Activated T-cell treated with anti-CD3 and anti-CD28 coated beads, Interleukin-2, amount 50 U/mL, for 1 hour (primary cell): Measurements from ENCODE around the gene ADAMTS9.

Experiments used
- DNase-seq: peaks from one replicate; pipeline ENCODE4 v3.0.0-alpha.2; 2020

ADAMTS9 gene

GRCh38 chr3:64616953-64617352, 70.8 kb downstream of the ADAMTS9 start:
- DNase-seq: no peak

GRCh38 chr3:64612916-64613526, 74.8 kb downstream of the ADAMTS9 start:
- no peak for DNase-seq

GRCh38 chr3:64612082-64612860, 75.5 kb downstream of the ADAMTS9 start:
- no peak for DNase-seq

GRCh38 chr3:64608741-64609140, 79.1 kb downstream of the ADAMTS9 start:
- no peak for DNase-seq

GRCh38 chr3:64607032-64607551, 80.7 kb downstream of the ADAMTS9 start:
- DNase-seq: no peak

GRCh38 chr3:64604313-64604712, 83.5 kb downstream of the ADAMTS9 start:
- no peak for DNase-seq

GRCh38 chr3:64601824-64602223, 86.0 kb downstream of the ADAMTS9 start:
- DNase-seq: no peak

- DNase-seq: no peak
Observed at GRCh38 chr3:64600246-64600950, 87.4 kb downstream of the ADAMTS9 start.

- DNase-seq: no peak
Observed at GRCh38 chr3:64599651-64600050, 88.1 kb downstream of the ADAMTS9 start.

- DNase-seq: no peak
Observed at GRCh38 chr3:64595253-64595694, 92.5 kb downstream of the ADAMTS9 start.

GRCh38 chr3:64594134-64594533, 93.7 kb downstream of the ADAMTS9 start:
- DNase-seq: no peak

GRCh38 chr3:64593350-64593749, 94.5 kb downstream of the ADAMTS9 start:
- no peak for DNase-seq

- no peak for DNase-seq
Observed at GRCh38 chr3:64591615-64592014, 96.2 kb downstream of the ADAMTS9 start.

GRCh38 chr3:64588380-64588779, 99.4 kb downstream of the ADAMTS9 start:
- DNase-seq: no peak

- no peak for DNase-seq
Observed at GRCh38 chr3:64586952-64587351, 100.8 kb downstream of the ADAMTS9 start.

- DNase-seq: no peak
Observed at GRCh38 chr3:64584179-64584578, 103.6 kb downstream of the ADAMTS9 start.

- DNase-seq: no peak
Observed at GRCh38 chr3:64578797-64579196, 109.0 kb downstream of the ADAMTS9 start.

GRCh38 chr3:64578062-64578770, 109.6 kb downstream of the ADAMTS9 start:
- DNase-seq: no peak

GRCh38 chr3:64576211-64576775, 111.5 kb downstream of the ADAMTS9 start:
- no peak for DNase-seq

- no peak for DNase-seq
Observed at GRCh38 chr3:64575211-64575844, 112.5 kb downstream of the ADAMTS9 start.

GRCh38 chr3:64574194-64574593, 113.6 kb downstream of the ADAMTS9 start:
- DNase-seq: no peak

GRCh38 chr3:64571982-64572381, 115.8 kb downstream of the ADAMTS9 start:
- DNase-seq: no peak
